HG03432 (cell line): Measurements from ENCODE around the gene ASGR1.
A peak's percentile ranks its signal among the peaks of the same experiment; 100 is the strongest.

Experiments used
- ATAC-seq: cut with Tn5 transposase; IDR thresholded peaks from one replicate; pipeline ENCODE4 v1.9.1; 2021; ENCODE audit warnings: mild to moderate bottlenecking, moderate library complexity; ENCODE audit not compliant: unreplicated experiment

ASGR1 gene, protein sequence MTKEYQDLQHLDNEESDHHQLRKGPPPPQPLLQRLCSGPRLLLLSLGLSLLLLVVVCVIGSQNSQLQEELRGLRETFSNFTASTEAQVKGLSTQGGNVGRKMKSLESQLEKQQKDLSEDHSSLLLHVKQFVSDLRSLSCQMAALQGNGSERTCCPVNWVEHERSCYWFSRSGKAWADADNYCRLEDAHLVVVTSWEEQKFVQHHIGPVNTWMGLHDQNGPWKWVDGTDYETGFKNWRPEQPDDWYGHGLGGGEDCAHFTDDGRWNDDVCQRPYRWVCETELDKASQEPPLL

DNA sequence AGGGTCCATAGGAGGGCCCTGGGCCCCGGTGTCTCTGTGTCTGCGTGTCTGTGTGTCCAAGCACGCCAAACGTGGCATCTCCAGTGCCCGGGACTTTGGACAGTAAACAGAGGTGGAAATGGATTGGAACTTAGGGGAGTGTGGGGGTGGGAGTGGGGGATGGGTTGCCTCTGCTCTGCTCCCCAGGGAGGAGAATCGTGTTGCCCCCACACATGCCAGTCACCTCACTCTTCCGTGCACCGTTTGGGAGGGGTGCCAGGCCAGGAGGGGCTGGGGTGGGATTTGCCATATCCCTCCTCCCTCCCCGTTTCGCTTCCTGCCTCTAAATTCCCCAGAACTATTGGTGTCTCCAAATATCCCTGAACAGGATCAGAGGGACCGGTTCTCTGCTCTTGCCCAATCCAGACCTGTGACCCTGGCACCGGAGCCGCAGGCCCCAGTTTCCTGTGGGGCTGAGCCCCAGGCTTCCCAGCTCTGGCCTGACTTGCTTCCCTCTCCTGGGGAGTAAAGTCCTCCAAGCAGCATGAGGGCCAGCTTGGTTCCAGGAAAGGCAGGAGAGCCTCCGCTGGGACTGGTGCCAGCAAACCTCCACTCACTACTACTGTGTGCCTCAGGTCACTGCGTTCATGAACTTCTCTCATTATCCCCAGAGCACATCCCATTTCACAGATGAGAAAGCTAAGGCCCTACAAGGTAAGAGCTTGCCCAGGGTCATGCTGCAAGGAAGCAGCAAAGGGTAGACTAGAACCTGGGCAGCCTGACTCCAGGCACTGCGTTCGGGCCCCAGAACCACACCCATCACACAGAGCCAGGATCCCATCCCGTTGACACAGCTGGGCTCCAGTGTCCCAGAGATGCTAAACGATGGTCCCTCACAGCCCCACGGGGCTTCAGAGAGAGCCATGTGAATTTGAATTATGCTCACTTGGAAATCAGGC, at the start of gene ASGR1:
TSS of gene ASGR1 (minus strand) at position 54 of the 938 bp plus-strand sequence. CDS start 807 bp downstream, outside the sequence.
- no peak for ATAC-seq

DNA sequence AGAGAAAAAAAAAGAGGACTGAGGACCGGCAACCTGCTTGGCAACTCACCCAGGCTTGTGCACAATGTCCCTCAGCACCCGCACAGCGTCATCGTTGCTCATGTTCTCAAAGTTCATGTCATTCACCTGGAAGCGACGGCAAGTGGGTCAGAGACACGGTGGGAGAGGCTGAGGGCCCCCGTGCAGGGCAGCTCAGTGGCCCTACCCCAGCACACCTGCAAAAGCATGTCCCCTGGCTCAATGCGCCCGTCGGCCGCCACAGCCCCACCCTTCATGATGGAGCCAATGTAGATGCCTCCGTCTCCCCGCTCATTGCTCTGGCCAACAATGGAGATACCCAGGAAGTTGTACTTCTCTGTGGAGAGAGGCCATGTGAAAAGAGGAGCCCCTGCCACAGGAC, 49.8 kb upstream of the ASGR1 start:
- ATAC-seq = no peak

DNA sequence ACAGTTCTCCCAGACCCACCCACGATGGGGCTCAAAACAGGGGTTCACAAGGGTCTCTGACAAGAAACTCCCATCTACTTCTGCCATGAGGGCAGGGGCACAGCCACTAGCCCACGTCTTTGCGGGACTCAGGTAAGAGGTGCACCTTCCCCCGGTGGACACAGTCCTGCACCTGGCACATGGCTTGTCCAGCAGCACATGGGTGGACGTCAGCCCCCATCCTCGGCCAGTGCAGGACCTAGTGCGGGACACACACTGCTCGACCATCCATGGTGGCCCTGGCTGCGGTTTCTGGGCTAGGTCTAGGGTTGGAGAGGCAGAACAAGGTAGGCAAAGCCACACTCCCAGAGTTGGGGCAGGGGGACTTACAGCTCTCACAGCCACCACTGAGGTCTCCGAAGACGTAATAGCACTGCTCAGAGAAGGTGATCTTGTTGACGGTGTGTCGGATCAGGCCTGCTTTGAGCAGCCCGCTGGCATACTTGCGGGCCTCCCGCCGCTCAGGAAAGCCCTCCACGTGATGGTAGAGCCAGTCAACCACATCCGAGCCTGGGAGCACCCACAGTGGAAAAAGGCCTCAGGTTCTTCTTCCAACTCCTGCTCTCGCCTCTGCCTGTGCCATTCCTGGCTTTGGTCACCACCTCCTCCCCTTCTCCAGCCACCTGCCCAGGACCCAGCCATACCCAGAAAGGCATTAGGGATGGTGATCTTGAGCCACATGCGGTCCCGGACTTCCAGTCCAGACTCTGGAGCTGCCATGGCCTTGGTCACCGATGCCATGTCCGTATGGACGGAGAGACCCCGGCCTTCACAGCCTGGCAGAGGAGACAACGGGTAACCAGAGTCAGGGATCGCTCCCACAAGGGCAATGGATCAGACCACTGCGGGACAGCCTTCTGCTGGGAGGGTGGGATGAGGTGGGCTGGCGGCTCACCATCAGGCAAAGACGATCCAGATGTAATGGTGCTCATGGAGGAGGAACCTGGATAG, 47.8 kb upstream of the ASGR1 start:
- no peak for ATAC-seq

DNA sequence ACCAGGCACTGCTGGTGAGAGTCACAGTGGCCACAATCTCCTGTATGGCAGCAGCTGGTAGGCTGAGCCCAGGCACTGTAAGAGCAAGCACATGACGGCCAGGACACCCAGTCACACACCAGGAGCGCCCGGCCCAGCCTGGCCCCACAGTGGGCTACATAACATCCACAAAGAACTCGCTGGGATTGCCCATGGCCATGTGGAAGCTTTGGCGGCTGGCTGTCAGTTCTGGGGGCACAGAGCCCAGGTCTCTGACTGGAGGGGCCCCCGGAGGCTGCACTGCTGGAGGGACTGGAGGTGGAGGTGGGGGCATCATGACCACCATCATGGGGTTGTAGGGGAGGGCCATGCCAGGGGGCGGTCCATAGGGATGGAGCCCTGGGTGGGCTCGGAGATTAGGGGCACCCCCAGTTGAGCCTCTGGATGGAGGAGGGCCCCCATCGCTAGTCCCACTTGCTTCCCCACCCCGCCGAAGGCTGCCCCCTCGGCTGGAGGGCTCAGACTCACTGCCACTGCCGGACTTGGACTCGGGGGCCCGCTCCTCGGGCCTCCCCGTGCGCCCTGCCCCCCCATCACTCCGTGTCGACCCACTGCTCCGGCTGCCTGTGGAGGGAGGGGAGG, 46.7 kb upstream of the ASGR1 start:
- ATAC-seq = no peak

DNA sequence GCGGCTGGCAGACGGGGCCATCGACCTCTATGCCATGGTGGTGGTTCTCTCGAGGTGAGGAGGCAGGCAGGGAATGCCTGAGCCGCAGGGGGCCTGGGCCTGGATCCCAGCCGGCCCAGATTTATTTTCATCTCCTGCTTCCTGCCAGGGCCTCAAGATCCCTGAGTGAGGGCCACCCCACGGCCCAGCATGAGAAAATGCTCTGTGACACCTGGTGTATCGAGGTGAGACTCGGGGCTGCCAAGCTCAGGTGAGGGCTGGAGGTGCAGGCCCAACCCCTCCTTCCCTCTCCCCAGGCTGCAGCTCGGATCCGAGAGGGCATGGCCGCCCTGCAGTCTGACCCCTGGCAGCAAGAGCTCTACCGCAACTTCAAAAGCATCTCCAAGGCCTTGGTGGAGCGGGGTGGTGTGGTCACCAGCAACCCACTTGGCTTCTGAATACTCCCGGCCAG, 45.5 kb upstream of the ASGR1 start:
- ATAC-seq = no peak

DNA sequence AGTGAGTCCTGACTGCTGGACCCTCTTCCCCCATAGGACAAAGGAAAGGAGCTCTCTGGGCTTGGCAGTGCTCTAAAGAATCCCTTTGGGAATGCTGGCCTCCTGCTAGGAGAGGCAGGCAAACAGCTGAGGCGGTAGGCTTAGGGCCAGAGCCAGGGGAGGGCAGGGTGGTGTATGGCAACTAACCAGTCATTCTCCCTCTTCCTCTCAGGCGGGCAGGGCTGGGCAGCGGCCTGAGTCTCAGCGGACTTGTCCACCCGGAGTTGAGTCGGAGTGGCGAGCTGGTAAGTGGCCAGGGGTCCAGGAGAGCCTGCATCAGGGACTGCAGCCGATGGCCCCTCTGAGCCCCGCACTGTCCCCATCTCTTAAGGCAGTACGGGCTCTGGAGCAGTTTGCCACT, 44.9 kb upstream of the ASGR1 start:
- ATAC-seq = no peak

DNA sequence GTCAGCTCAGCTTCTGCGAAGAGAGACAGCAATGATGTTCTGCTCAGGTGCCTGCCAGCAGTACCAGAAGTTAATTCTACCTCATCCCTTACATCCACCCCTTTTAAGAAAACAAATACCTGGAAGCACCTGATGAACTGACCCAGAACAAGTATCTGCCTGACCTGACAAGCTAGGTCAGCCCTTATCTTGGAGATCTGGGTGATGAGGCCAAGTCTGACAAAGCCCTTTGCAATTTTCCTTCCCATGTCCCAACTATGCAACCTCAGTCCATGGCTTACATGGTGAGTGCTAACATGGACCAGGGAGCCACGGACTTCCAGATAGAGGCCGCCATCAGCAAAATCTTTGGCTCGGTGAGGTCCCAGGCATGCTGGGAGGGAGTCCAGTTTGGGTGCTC, 44.2 kb upstream of the ASGR1 start:
- no peak for ATAC-seq

DNA sequence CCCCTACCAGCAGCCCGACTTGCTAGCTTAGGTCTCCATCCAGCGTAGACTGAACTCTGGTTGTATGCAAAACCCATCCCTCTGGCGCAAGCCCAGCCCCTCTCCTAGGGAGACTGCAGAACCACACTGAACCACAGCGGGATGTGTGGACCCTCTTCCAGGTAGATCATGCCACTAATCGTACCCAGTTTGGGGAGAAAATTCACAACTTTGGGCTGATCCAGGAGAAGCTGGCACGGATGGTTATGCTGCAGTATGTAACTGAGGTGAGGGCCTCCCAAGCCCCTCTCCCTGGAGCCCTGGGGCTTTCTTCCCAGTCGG, 43.8 kb upstream of the ASGR1 start:
- ATAC-seq = no peak

DNA sequence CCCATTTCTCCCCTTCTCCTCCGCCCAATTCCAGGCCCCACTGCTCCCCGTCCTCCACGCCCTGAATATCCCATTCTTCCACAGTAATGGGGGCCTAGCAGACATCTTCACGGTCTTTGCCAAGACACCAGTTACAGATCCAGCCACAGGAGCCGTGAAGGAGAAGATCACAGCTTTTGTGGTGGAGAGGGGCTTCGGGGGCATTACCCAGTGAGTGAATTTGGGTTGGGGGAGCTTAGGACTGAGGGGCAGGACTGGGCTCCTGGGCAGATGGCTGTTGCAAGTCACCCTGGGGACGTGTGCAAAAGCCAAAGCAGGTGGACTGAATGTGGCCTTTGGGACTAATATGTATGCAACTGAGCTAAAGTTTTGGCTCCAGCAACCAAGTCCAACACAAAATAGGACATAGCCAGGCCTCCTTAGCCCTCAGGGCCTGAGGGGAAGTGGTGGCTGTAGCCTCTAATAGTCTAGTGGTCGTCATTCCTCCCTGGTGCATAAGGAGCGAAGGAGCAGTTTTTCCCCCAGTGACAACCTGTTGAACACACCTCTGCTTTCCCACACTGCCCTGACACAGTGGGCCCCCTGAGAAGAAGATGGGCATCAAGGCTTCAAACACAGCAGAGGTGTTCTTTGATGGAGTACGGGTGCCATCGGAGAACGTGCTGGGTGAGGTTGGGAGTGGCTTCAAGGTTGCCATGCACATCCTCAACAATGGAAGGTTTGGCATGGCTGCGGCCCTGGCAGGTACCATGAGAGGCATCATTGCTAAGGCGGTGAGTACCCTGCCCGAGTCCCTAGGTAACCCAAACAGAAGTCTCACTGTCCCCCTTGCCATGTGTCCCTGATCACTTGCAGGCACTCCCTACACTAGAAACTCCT, 43.2 kb upstream of the ASGR1 start:
- ATAC-seq = no peak

DNA sequence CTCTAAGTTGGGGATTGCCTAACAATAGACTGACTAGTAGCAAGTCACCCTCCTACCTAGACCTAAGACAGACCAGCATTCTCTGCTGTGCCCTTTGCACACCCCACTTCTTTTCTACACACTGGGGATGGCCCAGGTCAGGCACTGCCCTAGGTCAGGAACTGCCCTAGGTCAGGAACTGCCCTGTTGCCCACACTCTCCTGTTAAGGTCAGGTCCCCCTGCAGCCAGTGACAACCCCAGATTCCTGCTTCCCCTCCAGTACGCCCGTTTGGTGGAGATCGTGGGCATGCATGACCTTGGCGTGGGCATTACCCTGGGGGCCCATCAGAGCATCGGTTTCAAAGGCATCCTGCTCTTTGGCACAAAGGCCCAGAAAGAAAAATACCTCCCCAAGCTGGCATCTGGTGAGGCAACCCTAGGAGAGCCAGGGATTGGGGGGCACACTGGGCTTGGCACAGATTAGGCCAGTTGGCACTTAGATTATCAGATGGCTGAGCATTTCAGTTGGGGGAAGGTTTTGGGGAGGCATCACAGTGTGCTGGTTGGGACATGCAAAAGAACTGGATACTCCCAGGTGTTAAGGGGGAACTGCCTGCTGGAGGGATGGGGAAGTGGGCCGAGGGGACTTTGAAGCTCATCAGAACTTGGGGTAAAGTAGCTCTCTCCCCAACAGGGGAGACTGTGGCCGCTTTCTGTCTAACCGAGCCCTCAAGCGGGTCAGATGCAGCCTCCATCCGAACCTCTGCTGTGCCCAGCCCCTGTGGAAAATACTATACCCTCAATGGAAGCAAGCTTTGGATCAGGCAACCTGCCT, 42.3 kb upstream of the ASGR1 start:
- ATAC-seq = no peak

DNA sequence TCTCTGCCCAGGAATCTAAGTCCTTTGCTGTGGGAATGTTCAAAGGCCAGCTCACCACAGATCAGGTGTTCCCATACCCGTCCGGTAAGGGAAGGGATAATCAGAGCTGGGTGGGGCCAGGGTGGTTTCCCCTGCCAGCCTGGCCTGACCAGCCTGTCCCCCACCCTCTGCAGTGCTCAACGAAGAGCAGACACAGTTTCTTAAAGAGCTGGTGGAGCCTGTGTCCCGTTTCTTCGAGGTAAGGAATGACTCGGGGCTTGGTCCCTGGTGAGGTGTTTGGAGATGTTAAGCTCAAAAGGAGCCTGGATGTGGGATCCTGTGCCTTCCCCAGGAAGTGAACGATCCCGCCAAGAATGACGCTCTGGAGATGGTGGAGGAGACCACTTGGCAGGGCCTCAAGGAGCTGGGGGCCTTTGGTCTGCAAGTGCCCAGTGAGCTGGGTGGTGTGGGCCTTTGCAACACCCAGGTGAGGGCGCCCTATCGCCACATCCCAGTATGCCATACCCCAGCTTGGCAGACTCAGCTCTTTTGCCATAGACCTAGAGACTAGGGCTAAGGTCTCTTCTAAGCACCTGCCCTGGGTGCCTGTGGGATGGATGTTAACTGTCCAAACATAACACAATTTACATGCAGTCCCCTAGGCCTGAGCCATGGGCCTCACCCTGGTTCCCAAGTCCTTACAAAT, 41.6 kb upstream of the ASGR1 start:
- no peak for ATAC-seq

DNA sequence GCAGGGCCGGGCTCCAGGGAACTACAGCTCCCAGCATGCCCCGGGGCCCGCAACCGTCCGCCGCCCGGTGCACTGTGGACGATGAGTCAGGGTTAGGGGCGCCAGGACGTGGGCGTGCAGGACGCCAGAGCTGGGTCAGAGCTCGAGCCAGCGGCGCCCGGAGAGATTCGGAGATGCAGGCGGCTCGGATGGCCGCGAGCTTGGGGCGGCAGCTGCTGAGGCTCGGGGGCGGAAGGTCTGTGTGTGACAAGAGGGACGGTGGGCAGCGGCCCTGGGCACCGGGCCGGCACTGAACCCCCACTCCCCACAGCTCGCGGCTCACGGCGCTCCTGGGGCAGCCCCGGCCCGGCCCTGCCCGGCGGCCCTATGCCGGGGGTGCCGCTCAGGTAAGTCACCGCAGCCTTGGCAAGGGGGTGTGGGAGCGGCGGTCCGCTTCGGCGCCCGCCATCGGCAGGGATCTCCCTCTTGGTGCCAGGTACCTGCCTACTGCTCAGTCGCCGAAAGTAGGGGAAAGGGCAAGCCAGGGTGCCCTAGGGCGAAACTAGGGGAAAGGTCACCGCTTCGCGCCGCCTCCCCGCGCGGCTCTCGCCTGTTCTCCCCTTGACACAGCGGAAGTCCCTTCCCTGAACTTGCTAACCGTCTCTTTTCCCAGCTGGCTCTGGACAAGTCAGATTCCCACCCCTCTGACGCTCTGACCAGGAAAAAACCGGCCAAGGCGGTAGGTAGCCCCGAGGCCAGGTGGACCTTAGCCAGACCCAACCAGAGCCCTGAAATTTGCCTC, 40.8 kb upstream of the ASGR1 start, which contains the start of the genes ACADVL and DLG4:
TSS of gene ACADVL (plus strand) at position 127 of the 781 bp plus-strand sequence. CDS start at position 174, 47 bp downstream.
TSS of gene DLG4 (minus strand) at position 25 of the 781 bp plus-strand sequence.
- peak; percentile 72 for ATAC-seq

DNA sequence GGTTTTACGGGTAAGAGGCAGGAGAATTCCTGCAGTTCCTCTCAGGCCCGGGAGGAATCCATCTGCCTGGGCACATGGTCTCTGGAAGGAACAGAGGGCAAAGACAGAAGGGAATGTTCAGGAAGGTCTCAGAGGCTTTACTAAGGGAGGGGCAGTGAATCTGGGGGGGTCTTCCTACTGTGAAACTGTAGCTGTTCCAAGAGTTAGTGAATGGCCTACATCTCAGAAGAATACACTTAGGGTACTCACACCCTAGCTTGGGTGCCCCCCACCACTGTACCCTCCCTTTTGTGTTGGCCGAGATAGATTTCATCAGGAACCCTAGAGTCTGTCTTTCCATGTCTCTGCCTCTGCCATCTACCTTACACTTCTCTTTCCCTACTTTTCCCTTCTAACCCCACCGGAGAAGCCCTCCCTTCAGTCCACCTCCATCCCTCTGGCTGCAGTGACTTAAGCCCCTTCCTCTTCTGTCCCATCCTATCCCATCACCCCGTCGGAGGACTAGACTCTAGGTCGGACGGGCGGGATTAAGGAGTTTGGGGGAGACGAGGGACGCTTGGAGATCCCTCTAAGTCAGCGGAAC, 40.1 kb upstream of the ASGR1 start:
- ATAC-seq = no peak

DNA sequence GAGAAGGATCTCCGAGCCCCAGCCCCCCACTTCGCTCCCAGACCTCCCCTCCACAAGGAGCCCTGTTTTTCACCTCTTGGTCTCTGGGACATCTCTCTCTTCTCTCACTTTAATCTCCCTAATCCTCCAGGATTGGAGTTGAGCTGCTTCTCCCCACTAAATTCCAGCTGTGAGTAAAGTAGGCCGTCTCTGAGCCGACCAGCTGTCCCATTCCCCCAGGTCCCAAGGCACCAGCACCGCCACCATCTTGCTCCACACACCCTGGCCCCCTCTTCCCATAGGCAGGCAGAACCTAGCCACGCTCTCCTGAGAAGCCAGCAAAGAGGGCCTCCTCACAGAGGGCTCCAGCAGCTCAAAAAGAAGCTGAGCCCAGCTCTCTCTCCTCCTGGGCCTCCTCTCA, 39.6 kb upstream of the ASGR1 start:
- no peak for ATAC-seq

DNA sequence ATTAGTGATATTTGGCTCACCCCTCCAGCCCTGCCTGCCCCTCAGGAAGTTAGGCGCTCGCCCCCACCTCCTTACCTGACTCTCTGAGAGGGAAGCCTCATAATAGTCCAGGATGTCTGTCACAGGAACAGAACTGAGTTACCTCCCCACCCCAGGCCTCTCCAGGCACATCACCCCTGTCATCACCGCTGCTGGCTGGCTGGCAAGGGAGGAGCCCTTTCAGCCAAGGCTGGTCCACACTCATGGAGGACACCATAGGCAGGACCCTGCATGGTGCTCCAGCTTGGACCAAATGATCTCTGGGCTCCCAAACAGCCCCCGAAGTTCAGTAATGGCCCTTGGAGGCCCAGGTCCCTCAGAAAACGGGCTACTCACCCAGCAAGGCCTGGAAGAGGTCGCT, 39.0 kb upstream of the ASGR1 start:
- no peak for ATAC-seq

DNA sequence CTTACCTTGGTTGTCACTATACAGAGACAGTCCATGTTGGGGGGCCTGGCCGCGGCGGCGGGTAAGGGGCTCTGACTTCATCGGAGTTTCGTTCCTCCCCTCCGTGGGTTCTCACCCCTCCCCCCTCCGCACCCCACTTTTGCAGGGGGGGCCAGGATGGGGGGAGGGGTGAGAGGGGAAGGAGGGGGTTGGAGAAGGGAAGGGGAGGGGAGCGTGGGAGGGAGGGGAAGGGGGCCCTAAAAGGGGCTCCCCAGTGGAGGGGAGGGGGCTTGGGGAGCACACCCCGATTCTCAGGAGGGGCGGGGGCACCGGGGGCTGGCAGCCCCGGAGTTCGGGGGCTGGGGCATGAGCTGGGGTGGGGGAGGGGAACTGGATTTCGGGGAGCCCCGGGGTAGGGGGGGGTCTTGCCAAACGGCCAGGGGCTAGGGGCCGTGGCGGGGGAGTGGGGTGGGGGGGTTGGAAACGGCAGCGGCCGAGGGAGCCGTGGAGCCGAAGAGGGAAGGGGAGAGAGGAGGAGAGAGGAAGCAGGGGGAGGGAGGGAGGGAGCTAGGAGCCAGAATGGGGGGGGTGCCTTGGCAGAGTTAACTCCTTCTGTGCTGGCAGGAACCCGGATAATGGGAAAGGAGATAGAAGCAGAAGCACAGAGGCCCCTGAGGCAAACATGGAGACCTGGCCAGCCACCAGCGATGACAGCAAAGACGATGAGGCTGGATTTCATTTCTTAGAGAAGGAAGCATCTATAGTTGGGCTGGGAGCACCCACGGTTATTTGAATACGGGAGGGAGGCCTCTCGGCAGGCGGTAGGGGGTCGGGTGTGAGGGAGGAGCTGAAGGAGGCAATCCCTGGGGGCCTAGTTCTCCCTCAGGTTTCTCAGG, 38.2 kb upstream of the ASGR1 start:
- ATAC-seq = no peak
